Measurements from ENCODE around the gene FGF14.

GRCh38 chr13:101698400-101698799 lies 703.4 kb downstream of the FGF14 start:
- TF ChIP-seq POLR2A (IDR thresholded peaks at IDR 0.05; ENCODE audit: low read depth, low read length) = no peak
- TF ChIP-seq CTCF (conservative IDR thresholded peaks at IDR 0.05; ENCODE audit: low read depth, low read length) = no peak
- TF ChIP-seq, protein P1, sequence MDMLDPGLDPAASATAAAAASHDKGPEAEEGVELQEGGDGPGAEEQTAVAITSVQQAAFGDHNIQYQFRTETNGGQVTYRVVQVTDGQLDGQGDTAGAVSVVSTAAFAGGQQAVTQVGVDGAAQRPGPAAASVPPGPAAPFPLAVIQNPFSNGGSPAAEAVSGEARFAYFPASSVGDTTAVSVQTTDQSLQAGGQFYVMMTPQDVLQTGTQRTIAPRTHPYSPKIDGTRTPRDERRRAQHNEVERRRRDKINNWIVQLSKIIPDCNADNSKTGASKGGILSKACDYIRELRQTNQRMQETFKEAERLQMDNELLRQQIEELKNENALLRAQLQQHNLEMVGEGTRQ (IDR thresholded peaks at IDR 0.05; ENCODE audit: low read depth, low read length) = no peak
- TF ChIP-seq CHD1 (IDR thresholded peaks at IDR 0.05; ENCODE audit: low read depth, low read length) = no peak
- no peak for TF ChIP-seq RAD21 (IDR thresholded peaks at IDR 0.05; ENCODE audit: low read length)
- TF ChIP-seq ELK1 (IDR thresholded peaks at IDR 0.05; ENCODE audit: borderline replicate concordance, low read depth, low read length) = no peak

Measured in IMR-90 (cell line).